ENCODE measurements around the gene EFNB2. TPM values are rescaled to one million over a fixed set of nuclear protein-coding genes. Genes with fewer than 3 reads are reported as not detected.

Gene EFNB2
- total RNA-seq, 1 experiment from 2014 or later, result 5.2 TPM

GRCh38 chr13:106503730-106504453, 31.6 kb downstream of the EFNB2 start:
- BruUV-seq (replicated peaks), result no TSS peak
- no peaks in the 10 kb centered on the region for H3K27me3 ChIP-seq (replicated peaks; ENCODE audit: insufficient read depth, low read depth, low read length, poor library complexity)
- ChIA-PET CTCF (interaction anchor here (0.7 kb wide), 1 partner anchor 15 kb away, joined by 3 read pairs; no protein-coding TSS in a partner anchor), POLR2A (ENCODE audit: low non-redundant PET) (no interaction called here)
- intact Hi-C loops (cut with micrococcal nuclease; ENCODE audit: unreplicated experiment), result no loop called here
- no peak overlapping the region for H3K4me3 ChIP-seq (ENCODE audit: low read depth, low read length, poor library complexity, severe bottlenecking)
- no peak overlapping the region for H3K27ac ChIP-seq (ENCODE audit: low read depth, low read length, poor library complexity, severe bottlenecking)
- no peaks in the 10 kb centered on the region for H3K4me1 ChIP-seq (ENCODE audit: insufficient read depth, low read length, poor library complexity, severe bottlenecking)
- TF ChIP-seq CTCF (conservative IDR thresholded peaks at IDR 0.05; ENCODE audit: low read depth, low read length) (no peak), EZH2 (IDR thresholded peaks at IDR 0.05; ENCODE audit: borderline replicate concordance, low read depth, low read length, poor library complexity, severe bottlenecking) (no peak)
- H3K9me3 ChIP-seq (ENCODE audit: low read depth, low read length, poor library complexity, severe bottlenecking), result no peaks in the 10 kb centered on the region
- DNase-seq (ENCODE audit: low spot score), result no peak
- no peaks in the 10 kb centered on the region for H3K36me3 ChIP-seq (ENCODE audit: insufficient read depth, low read length, poor library complexity, severe bottlenecking)

GRCh38 chr13:106503272-106503671, 32.2 kb downstream of the EFNB2 start:
- no TSS peak for BruUV-seq (replicated peaks)
- no peak overlapping the region for H3K27ac ChIP-seq (ENCODE audit: low read depth, low read length, poor library complexity, severe bottlenecking)

GRCh38 chr13:106500445-106500844, 35.0 kb downstream of the EFNB2 start:
- ChIA-PET POLR2A (ENCODE audit: low non-redundant PET) (no interaction called here), CTCF (no interaction called here)
- Histone ChIP-seq H3K9me3 (ENCODE audit: low read depth, low read length, poor library complexity, severe bottlenecking) (no peaks in the 10 kb centered on the region), H3K27me3 (replicated peaks; ENCODE audit: insufficient read depth, low read depth, low read length, poor library complexity) (no peaks in the 10 kb centered on the region), H3K4me3 (ENCODE audit: low read depth, low read length, poor library complexity, severe bottlenecking) (no peak overlapping the region), H3K27ac (ENCODE audit: low read depth, low read length, poor library complexity, severe bottlenecking) (no peak overlapping the region), H3K4me1 (ENCODE audit: insufficient read depth, low read length, poor library complexity, severe bottlenecking) (no peaks in the 10 kb centered on the region), H3K36me3 (ENCODE audit: insufficient read depth, low read length, poor library complexity, severe bottlenecking) (no peaks in the 10 kb centered on the region)
- intact Hi-C loops (cut with micrococcal nuclease; ENCODE audit: unreplicated experiment), result no loop called here
- no peak for TF ChIP-seq EZH2 (IDR thresholded peaks at IDR 0.05; ENCODE audit: borderline replicate concordance, low read depth, low read length, poor library complexity, severe bottlenecking)
- TF ChIP-seq CTCF (conservative IDR thresholded peaks at IDR 0.05; ENCODE audit: low read depth, low read length), result no peak
- BruUV-seq (replicated peaks), result no TSS peak
- no peak for DNase-seq (ENCODE audit: low spot score)

More at GRCh38 chr13:106503272-106503671, 32.2 kb downstream of the EFNB2 start:
- DNase-seq (ENCODE audit: low spot score), result no peak
- TF ChIP-seq CTCF (conservative IDR thresholded peaks at IDR 0.05; ENCODE audit: low read depth, low read length) (no peak), EZH2 (IDR thresholded peaks at IDR 0.05; ENCODE audit: borderline replicate concordance, low read depth, low read length, poor library complexity, severe bottlenecking) (no peak)
- Histone ChIP-seq H3K4me1 (ENCODE audit: insufficient read depth, low read length, poor library complexity, severe bottlenecking) (no peaks in the 10 kb centered on the region), H3K4me3 (ENCODE audit: low read depth, low read length, poor library complexity, severe bottlenecking) (no peak overlapping the region), H3K36me3 (ENCODE audit: insufficient read depth, low read length, poor library complexity, severe bottlenecking) (no peaks in the 10 kb centered on the region), H3K9me3 (ENCODE audit: low read depth, low read length, poor library complexity, severe bottlenecking) (no peaks in the 10 kb centered on the region), H3K27me3 (replicated peaks; ENCODE audit: insufficient read depth, low read depth, low read length, poor library complexity) (no peaks in the 10 kb centered on the region)
- ChIA-PET CTCF (interaction anchor here (0.7 kb wide), 1 partner anchor 15 kb away, joined by 3 read pairs; no protein-coding TSS in a partner anchor), POLR2A (ENCODE audit: low non-redundant PET) (no interaction called here)
- intact Hi-C loops (cut with micrococcal nuclease; ENCODE audit: unreplicated experiment), result no loop called here
